Mesodermal cell (in vitro differentiated cells): Measurements from ENCODE around the gene BTBD6.
"Not testable (repeated sequence)": the region's sequence is repeated elsewhere in the genome, so short reads cannot be mapped to it uniquely, and the experiment has no call there.

Experiments
- H3K27ac ChIP-seq: 2 replicates; pipeline ENCODE4 v1.7.0; 2013; ENCODE audit warnings: mild to moderate bottlenecking, low read depth, low read length, moderate library complexity; ENCODE audit not compliant: severe bottlenecking
- H3K36me3 ChIP-seq: 2 replicates; pipeline ENCODE4 v1.7.1; 2013; ENCODE audit warnings: mild to moderate bottlenecking, low read length, moderate library complexity; ENCODE audit not compliant: control insufficient read depth, insufficient read depth
- H3K4me1 ChIP-seq: one replicate; pipeline ENCODE4 v1.7.1; 2013; ENCODE audit warnings: mild to moderate bottlenecking, low read length; ENCODE audit not compliant: insufficient read depth, control insufficient read depth, poor library complexity, severe bottlenecking
- H3K4me3 ChIP-seq: 2 replicates; pipeline ENCODE4 v1.7.0; 2013; ENCODE audit warnings: low read length, control low read depth, mild to moderate bottlenecking; ENCODE audit not compliant: insufficient read depth, poor library complexity, severe bottlenecking; ENCODE audit errors: extremely low read depth
- H3K9me3 ChIP-seq: 2 replicates; pipeline ENCODE4 v1.7.1; 2013; ENCODE audit warnings: mild to moderate bottlenecking, low read length, moderate library complexity; ENCODE audit not compliant: control insufficient read depth
- WGBS, 2 experiments: methylation state at CpG; one replicate each; pipeline ENCODE4 v1.1.5; 2013; ENCODE audit warnings: missing lambda C conversion rate in 2 of 2; ENCODE audit not compliant: insufficient coverage in 2 of 2; 5-methylcytosine and 5-hydroxymethylcytosine counted together

The BTBD6 gene

GRCh38 chr14:105271224-105271890 lies 23.0 kb downstream of the BTBD6 start:
- Histone ChIP-seq H3K27ac (no peak overlapping the region), H3K9me3 (no peaks in the 10 kb centered on the region), H3K4me3 (no peak overlapping the region), H3K4me1 (no peaks in the 10 kb centered on the region), H3K36me3 (peaks cover 3% of the 10 kb centered on the region)
- WGBS, 2 experiments: 93 to 99% methylated on average over 11 to 16 of the region's 22 CpGs

GRCh38 chr14:105272623-105273022 lies 24.3 kb downstream of the BTBD6 start:
- Histone ChIP-seq H3K4me1 (no peaks in the 10 kb centered on the region), H3K27ac (no peak overlapping the region), H3K36me3 (peaks cover 3% of the 10 kb centered on the region), H3K4me3 (no peak overlapping the region), H3K9me3 (no peaks in the 10 kb centered on the region)
- WGBS, 2 experiments: 92 to 96% methylated on average over 13 of the region's 15 CpGs

- 83 to 90% methylated on average over 10 of the region's 12 CpGs for WGBS, 2 experiments
- Histone ChIP-seq H3K36me3 (peaks cover 3% of the 10 kb centered on the region), H3K9me3 (no peaks in the 10 kb centered on the region), H3K27ac (no peak overlapping the region), H3K4me3 (no peak overlapping the region), H3K4me1 (no peaks in the 10 kb centered on the region)
These were observed 24.7 kb downstream of the BTBD6 start for GRCh38 chr14:105273062-105273461.

- 93 to 100% methylated on average over 3 to 4 of the region's 6 CpGs for WGBS, 2 experiments
- Histone ChIP-seq H3K27ac (no peak overlapping the region), H3K4me3 (no peak overlapping the region), H3K4me1 (no peaks in the 10 kb centered on the region), H3K36me3 (peaks cover 3% of the 10 kb centered on the region), H3K9me3 (no peaks in the 10 kb centered on the region)
These were observed 26.3 kb downstream of the BTBD6 start for GRCh38 chr14:105274637-105275036.

GRCh38 chr14:105275267-105275946 lies 27.1 kb downstream of the BTBD6 start:
- no peak overlapping the region for H3K4me3 ChIP-seq
- H3K36me3 ChIP-seq: peaks cover 3% of the 10 kb centered on the region
- H3K4me1 ChIP-seq: no peaks in the 10 kb centered on the region
- 87 to 89% methylated on average over 11 to 13 of the region's 16 CpGs for WGBS, 2 experiments
- no peak overlapping the region for H3K27ac ChIP-seq
- no peaks in the 10 kb centered on the region for H3K9me3 ChIP-seq

GRCh38 chr14:105277448-105277847 lies 29.1 kb downstream of the BTBD6 start:
- 65% methylated on average over 2 of the region's 4 CpGs; no CpG with 5 or more reads in 1 of the 2 experiments for WGBS, 2 experiments
- not testable (repeated sequence) for H3K4me1 ChIP-seq, H3K4me3 ChIP-seq, H3K27ac ChIP-seq, H3K9me3 ChIP-seq, H3K36me3 ChIP-seq

GRCh38 chr14:105279642-105280361 lies 31.5 kb downstream of the BTBD6 start:
- no peak overlapping the region for H3K27ac ChIP-seq
- no peaks in the 10 kb centered on the region for H3K9me3 ChIP-seq
- peaks cover 3% of the 10 kb centered on the region for H3K36me3 ChIP-seq
- H3K4me3 ChIP-seq: no peak overlapping the region
- peaks cover 4% of the 10 kb centered on the region for H3K4me1 ChIP-seq
- WGBS, 2 experiments: 90 to 96% methylated on average over 15 to 17 of the region's 18 CpGs

- Histone ChIP-seq H3K9me3 (no peaks in the 10 kb centered on the region), H3K27ac (no peak overlapping the region), H3K4me1 (peaks cover 4% of the 10 kb centered on the region), H3K36me3 (peaks cover 3% of the 10 kb centered on the region), H3K4me3 (no peak overlapping the region)
- 91 to 97% methylated on average over 16 of the region's 21 CpGs for WGBS, 2 experiments
These were observed 32.2 kb downstream of the BTBD6 start for GRCh38 chr14:105280525-105280924.

GRCh38 chr14:105281371-105282097 lies 33.2 kb downstream of the BTBD6 start:
- 69 to 72% methylated on average over 17 to 21 of the region's 23 CpGs for WGBS, 2 experiments
- peaks cover 4% of the 10 kb centered on the region for H3K4me1 ChIP-seq
- H3K27ac ChIP-seq: no peak overlapping the region
- H3K4me3 ChIP-seq: no peak overlapping the region
- H3K36me3 ChIP-seq: peaks cover 7% of the 10 kb centered on the region
- no peaks in the 10 kb centered on the region for H3K9me3 ChIP-seq

GRCh38 chr14:105282098-105282725 lies 33.9 kb downstream of the BTBD6 start:
- no peak overlapping the region for H3K4me3 ChIP-seq
- 65 to 71% methylated on average over 9 to 11 of the region's 16 CpGs for WGBS, 2 experiments
- H3K4me1 ChIP-seq: peaks cover 4% of the 10 kb centered on the region
- no peak overlapping the region for H3K27ac ChIP-seq
- H3K9me3 ChIP-seq: no peaks in the 10 kb centered on the region
- peaks cover 7% of the 10 kb centered on the region for H3K36me3 ChIP-seq
